ENCODE results near the gene PRDX3. TPM values are rescaled to one million over a fixed set of nuclear protein-coding genes. Genes with fewer than 3 reads are reported as not detected.
A peak's percentile ranks its signal among the peaks of the same experiment; 100 is the strongest.

PRDX3 gene
- total RNA-seq, 4 donors from 2014 or later: 90.6 to 231 (median 141) TPM

GRCh38 chr10:119221666-119222065 lies 43.1 kb upstream of the PRDX3 start:
- intact Hi-C loops (cut with DNase I; ENCODE audit: low total_unique reads): no loop called here
- Histone ChIP-seq H3K9me3 (no peaks in the 10 kb centered on the region), H3K27me3 (no peaks in the 10 kb centered on the region), H3K4me3 (no peak overlapping the region), H3K27ac (peak overlapping the region; percentile 44 to 59), H3K4me1 (peaks cover 10 to 11% of the 10 kb centered on the region in 2 donors), H3K36me3 (no peaks in the 10 kb centered on the region)
- TF ChIP-seq CTCF (IDR thresholded peaks at IDR 0.05) (no peak), POLR2A (IDR thresholded peaks at IDR 0.05) (no peak)
- DNase-seq: no peak

- peaks cover 10 to 11% of the 10 kb centered on the region in 2 donors for H3K4me1 ChIP-seq
- peak overlapping the region; percentile 44 to 59 for H3K27ac ChIP-seq
- no peaks in the 10 kb centered on the region for H3K27me3 ChIP-seq
- no peak for DNase-seq
- intact Hi-C loops (cut with DNase I; ENCODE audit: low total_unique reads): no loop called here
- H3K36me3 ChIP-seq: no peaks in the 10 kb centered on the region
- H3K4me3 ChIP-seq: no peak overlapping the region
- TF ChIP-seq CTCF (IDR thresholded peaks at IDR 0.05) (no peak), POLR2A (IDR thresholded peaks at IDR 0.05) (no peak)
- no peaks in the 10 kb centered on the region for H3K9me3 ChIP-seq
These were observed 42.6 kb upstream of the PRDX3 start for GRCh38 chr10:119221201-119221600.

- Histone ChIP-seq H3K36me3 (no peaks in the 10 kb centered on the region), H3K27ac (peak overlapping the region; percentile 49 to 59), H3K9me3 (no peaks in the 10 kb centered on the region), H3K4me1 (peaks cover 10 to 11% of the 10 kb centered on the region in 2 donors), H3K4me3 (no peak overlapping the region), H3K27me3 (no peaks in the 10 kb centered on the region)
- DNase-seq: no peak
- intact Hi-C loops (cut with DNase I; ENCODE audit: low total_unique reads): no loop called here
- TF ChIP-seq POLR2A (IDR thresholded peaks at IDR 0.05) (no peak), CTCF (IDR thresholded peaks at IDR 0.05) (no peak)
These were observed 41.3 kb upstream of the PRDX3 start for GRCh38 chr10:119219871-119220270.

GRCh38 chr10:119217991-119218490 lies 39.4 kb upstream of the PRDX3 start:
- DNase-seq: peak in 1 of 2 donors; percentile 45
- Histone ChIP-seq H3K36me3 (no peaks in the 10 kb centered on the region), H3K27me3 (no peaks in the 10 kb centered on the region), H3K4me1 (peaks cover 10 to 11% of the 10 kb centered on the region in 2 donors), H3K27ac (no peak overlapping the region), H3K4me3 (no peak overlapping the region), H3K9me3 (no peaks in the 10 kb centered on the region)
- intact Hi-C loops (cut with DNase I; ENCODE audit: low total_unique reads): no loop called here
- TF ChIP-seq CTCF (IDR thresholded peaks at IDR 0.05): no peak
- no peak for TF ChIP-seq POLR2A (IDR thresholded peaks at IDR 0.05)

- no peak overlapping the region for H3K27ac ChIP-seq
These were observed 38.8 kb upstream of the PRDX3 start for GRCh38 chr10:119217401-119217800.

More at GRCh38 chr10:119217401-119217800, 38.8 kb upstream of the PRDX3 start:
- no peaks in the 10 kb centered on the region for H3K36me3 ChIP-seq
- H3K9me3 ChIP-seq: no peaks in the 10 kb centered on the region
- TF ChIP-seq POLR2A (IDR thresholded peaks at IDR 0.05) (no peak), CTCF (IDR thresholded peaks at IDR 0.05) (no peak)
- intact Hi-C loops (cut with DNase I; ENCODE audit: low total_unique reads): no loop called here
- DNase-seq: no peak
- no peaks in the 10 kb centered on the region for H3K27me3 ChIP-seq
- H3K4me3 ChIP-seq: no peak overlapping the region
- H3K4me1 ChIP-seq: peaks cover 7 to 11% of the 10 kb centered on the region in 2 donors

All from uterus (tissue), 4 donors.